Ishikawa (cell line): ENCODE data around the gene GAA.

Experiments
- CEBPB ChIP-seq: IDR thresholded peaks from 2 replicates; pipeline ENCODE4 v1.6.1; 2012
- CREB1 ChIP-seq: IDR thresholded peaks from 2 replicates; pipeline ENCODE4 v1.6.1; 2012; ENCODE audit warnings: low read depth
- EGR1 ChIP-seq: IDR thresholded peaks from 2 replicates; pipeline ENCODE4 v1.6.1; 2012
- EP300 ChIP-seq: IDR thresholded peaks from 2 replicates; pipeline ENCODE4 v1.6.1; 2012; ENCODE audit warnings: borderline replicate concordance
- FOXM1 ChIP-seq: IDR thresholded peaks from 2 replicates; pipeline ENCODE4 v1.6.1; 2012; ENCODE audit warnings: low read depth, borderline replicate concordance
- MAX ChIP-seq: IDR thresholded peaks from 2 replicates; pipeline ENCODE4 v1.6.1; 2012
- NFIC ChIP-seq: IDR thresholded peaks from 2 replicates; pipeline ENCODE4 v1.6.1; 2012
- RAD21 ChIP-seq: IDR thresholded peaks from 2 replicates; pipeline ENCODE4 v1.6.1; 2012; ENCODE audit warnings: low read depth
- TAF1 ChIP-seq: IDR thresholded peaks from 2 replicates; pipeline ENCODE4 v1.6.1; 2012; ENCODE audit warnings: low read depth, mild to moderate bottlenecking
- TCF12 ChIP-seq: IDR thresholded peaks from 2 replicates; pipeline ENCODE4 v1.6.1; 2012; ENCODE audit warnings: low read depth
- TEAD4 ChIP-seq: IDR thresholded peaks from 2 replicates; pipeline ENCODE4 v1.6.1; 2012
- YY1 ChIP-seq: IDR thresholded peaks from 2 replicates; pipeline ENCODE4 v1.6.1; 2012; ENCODE audit warnings: low read depth
- ZBTB7A ChIP-seq: IDR thresholded peaks from 2 replicates; pipeline ENCODE4 v1.6.1; 2012; ENCODE audit warnings: low read depth
- TF ChIP-seq, protein P1 (sequence below): IDR thresholded peaks from 2 replicates; pipeline ENCODE4 v1.6.1; 2012
- TF ChIP-seq, protein P2 (sequence below): IDR thresholded peaks from 2 replicates; pipeline ENCODE4 v1.6.1; 2012; ENCODE audit warnings: low read depth, mild to moderate bottlenecking

Gene GAA

GRCh38 chr17:80063830-80064585 is 37.4 kb upstream of the GAA start:
- no peak for TF ChIP-seq TCF12
- no peak for TF ChIP-seq RAD21
- no peak for TF ChIP-seq EGR1
- TF ChIP-seq TAF1: no peak
- no peak for TF ChIP-seq FOXM1
- no peak for TF ChIP-seq EP300
- TF ChIP-seq CEBPB: no peak
- TF ChIP-seq ZBTB7A: no peak
- TF ChIP-seq, protein P1, sequence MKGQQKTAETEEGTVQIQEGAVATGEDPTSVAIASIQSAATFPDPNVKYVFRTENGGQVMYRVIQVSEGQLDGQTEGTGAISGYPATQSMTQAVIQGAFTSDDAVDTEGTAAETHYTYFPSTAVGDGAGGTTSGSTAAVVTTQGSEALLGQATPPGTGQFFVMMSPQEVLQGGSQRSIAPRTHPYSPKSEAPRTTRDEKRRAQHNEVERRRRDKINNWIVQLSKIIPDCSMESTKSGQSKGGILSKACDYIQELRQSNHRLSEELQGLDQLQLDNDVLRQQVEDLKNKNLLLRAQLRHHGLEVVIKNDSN: no peak
- TF ChIP-seq TEAD4: no peak
- TF ChIP-seq MAX: no peak
- TF ChIP-seq, protein P2, sequence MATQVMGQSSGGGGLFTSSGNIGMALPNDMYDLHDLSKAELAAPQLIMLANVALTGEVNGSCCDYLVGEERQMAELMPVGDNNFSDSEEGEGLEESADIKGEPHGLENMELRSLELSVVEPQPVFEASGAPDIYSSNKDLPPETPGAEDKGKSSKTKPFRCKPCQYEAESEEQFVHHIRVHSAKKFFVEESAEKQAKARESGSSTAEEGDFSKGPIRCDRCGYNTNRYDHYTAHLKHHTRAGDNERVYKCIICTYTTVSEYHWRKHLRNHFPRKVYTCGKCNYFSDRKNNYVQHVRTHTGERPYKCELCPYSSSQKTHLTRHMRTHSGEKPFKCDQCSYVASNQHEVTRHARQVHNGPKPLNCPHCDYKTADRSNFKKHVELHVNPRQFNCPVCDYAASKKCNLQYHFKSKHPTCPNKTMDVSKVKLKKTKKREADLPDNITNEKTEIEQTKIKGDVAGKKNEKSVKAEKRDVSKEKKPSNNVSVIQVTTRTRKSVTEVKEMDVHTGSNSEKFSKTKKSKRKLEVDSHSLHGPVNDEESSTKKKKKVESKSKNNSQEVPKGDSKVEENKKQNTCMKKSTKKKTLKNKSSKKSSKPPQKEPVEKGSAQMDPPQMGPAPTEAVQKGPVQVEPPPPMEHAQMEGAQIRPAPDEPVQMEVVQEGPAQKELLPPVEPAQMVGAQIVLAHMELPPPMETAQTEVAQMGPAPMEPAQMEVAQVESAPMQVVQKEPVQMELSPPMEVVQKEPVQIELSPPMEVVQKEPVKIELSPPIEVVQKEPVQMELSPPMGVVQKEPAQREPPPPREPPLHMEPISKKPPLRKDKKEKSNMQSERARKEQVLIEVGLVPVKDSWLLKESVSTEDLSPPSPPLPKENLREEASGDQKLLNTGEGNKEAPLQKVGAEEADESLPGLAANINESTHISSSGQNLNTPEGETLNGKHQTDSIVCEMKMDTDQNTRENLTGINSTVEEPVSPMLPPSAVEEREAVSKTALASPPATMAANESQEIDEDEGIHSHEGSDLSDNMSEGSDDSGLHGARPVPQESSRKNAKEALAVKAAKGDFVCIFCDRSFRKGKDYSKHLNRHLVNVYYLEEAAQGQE: no peak
- no peak for TF ChIP-seq NFIC

GRCh38 chr17:80064696-80065095 is 36.7 kb upstream of the GAA start:
- no peak for TF ChIP-seq CREB1
- TF ChIP-seq, protein P2: no peak
- no peak for TF ChIP-seq ZBTB7A
- TF ChIP-seq YY1: no peak
- TF ChIP-seq MAX: no peak

DNA sequence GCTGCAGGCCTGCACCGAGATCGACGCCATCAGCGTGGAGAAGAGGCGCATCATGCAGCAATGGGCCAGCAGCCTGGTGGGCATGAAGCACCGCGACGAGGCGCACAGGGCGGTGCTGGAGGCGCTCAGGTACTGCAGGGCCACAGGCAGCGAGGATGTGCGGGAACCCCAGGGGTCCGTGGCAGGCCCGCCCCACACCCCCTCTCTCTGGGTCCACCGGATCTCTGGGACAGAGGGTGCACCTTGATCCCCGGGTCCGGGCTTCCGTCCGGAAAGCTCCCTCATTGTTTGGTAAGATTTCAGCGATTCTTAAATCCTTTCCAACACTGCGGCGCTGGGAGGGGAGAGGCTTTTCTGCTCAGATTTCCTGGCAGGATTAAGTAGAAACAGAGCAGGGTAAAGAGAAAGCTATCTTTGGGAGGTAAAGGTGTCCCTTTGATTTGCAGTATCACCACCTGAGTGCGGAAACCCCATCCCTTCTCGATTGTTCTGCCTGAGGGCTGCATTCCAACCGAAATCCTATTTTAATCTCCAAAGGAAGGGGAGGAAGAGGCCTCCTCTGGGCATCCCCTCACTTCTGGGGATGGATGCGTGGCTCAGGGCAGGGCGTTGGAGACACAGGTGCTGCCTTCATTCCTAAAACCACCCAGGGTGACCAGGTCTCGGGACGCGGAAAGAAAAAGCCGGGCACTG is 35.8 kb upstream of the GAA start:
- TF ChIP-seq, protein P1: no peak
- TF ChIP-seq YY1 (no peak), ZBTB7A (no peak), CEBPB (no peak), NFIC (no peak), EGR1 (no peak), TEAD4 (no peak), TAF1 (no peak), MAX (no peak), FOXM1 (no peak), CREB1 (no peak), EP300 (no peak), RAD21 (no peak), TCF12 (no peak)
- TF ChIP-seq, protein P2: no peak

DNA sequence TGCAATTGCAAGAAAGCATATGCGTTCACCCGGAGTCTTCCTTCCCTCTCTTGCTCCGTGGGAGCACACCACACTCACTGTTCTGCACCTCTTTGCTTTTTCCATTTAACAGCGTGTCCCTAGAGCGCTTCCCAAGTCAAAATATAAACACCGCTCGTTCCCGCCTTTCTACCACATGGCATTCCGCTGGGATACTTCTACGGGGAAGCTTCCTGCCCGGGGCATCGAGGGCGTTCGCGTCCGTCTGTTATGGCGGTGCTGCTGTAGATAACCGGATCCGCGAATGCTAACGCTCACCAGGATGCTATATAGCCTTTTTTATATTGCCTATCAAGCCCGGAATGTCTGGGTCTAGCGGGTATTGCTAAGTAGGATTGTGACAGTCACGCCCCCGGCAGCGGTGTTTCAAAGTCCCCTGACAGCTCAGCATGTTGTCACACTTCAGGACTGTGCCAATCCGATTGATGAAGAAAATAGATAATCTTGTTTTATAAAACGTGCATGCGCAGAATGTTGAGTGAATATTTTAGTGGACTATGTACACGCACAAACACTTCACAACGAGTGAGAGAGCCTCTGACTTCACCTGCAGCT is 33.9 kb upstream of the GAA start:
- TF ChIP-seq TCF12 (no peak), ZBTB7A (no peak), EP300 (no peak), TEAD4 (no peak), YY1 (no peak), CREB1 (no peak), CEBPB (no peak), NFIC (no peak), EGR1 (no peak), FOXM1 (no peak), RAD21 (no peak), TAF1 (no peak), MAX (no peak)
- TF ChIP-seq, protein P1: no peak
- TF ChIP-seq, protein P2: no peak
